GM20431 (cell line): ENCODE measurements around the gene GPD1L.

Experiments used
- in situ Hi-C: fragments of 300-500 bp; cut with MseI, MboI; formaldehyde crosslinking; loops from one replicate; pipeline ENCODE4 v1.15.0; 2020; ENCODE audit warnings: low sequenced_read_pairs; ENCODE audit not compliant: unreplicated experiment

Gene GPD1L

DNA sequence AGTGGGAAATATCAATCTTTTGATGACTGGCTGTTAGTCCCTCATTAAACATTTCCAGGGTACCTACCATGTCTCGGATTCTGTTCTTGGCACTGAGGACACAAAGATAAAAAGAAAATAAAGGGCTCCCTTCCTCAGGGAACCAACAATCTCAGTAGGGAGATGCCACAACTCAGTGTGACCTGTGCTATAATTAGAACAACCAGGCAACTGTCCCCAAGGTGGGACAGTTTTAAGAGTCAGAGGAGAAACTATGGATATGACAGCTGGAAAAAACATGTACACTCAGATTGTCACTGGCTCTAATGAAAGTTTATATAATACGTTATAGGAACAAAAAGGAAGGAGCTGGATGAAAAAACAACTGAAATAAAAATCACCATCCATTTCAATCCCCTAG is 108.8 kb downstream of the GPD1L start:
- in situ Hi-C loops = no loop called here

GRCh38 chr3:32216172-32216783 is 109.9 kb downstream of the GPD1L start:
- in situ Hi-C loops = no loop called here

- in situ Hi-C loops = no loop called here
These were observed 110.9 kb downstream of the GPD1L start for GRCh38 chr3:32217339-32217738.
